Measurements from ENCODE around the gene ABCG8.
"Not testable (repeated sequence)": the region's sequence is repeated elsewhere in the genome, so short reads cannot be mapped to it uniquely, and the experiment has no call there.

ABCG8 gene

DNA sequence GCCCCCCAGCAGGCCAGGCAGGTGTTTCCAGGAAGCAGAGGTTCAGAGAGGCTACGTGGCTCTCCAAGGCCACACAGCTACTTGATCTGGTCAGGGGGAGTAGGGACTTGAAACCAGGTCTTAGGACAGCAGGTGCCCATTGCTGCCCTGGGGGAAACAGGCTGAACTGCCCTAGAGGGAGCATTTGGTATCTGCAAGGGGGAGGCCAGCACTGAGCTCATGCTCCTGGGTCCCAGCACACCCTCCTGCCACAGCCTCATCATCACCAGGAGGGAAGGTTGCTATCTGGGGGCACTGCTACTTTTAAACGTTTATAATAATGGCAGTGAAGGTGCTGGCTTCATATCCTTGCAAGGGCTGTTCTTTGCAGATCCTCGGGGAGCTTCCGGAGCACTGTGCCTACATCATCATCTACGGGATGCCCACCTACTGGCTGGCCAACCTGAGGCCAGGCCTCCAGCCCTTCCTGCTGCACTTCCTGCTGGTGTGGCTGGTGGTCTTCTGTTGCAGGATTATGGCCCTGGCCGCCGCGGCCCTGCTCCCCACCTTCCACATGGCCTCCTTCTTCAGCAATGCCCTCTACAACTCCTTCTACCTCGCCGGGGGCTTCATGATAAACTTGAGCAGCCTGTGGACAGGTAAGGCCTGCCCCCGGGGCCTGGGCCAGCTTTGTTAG, 36.1 kb downstream of the ABCG8 start:
- no peak for DNase-seq (ENCODE audit: low spot score)

DNA sequence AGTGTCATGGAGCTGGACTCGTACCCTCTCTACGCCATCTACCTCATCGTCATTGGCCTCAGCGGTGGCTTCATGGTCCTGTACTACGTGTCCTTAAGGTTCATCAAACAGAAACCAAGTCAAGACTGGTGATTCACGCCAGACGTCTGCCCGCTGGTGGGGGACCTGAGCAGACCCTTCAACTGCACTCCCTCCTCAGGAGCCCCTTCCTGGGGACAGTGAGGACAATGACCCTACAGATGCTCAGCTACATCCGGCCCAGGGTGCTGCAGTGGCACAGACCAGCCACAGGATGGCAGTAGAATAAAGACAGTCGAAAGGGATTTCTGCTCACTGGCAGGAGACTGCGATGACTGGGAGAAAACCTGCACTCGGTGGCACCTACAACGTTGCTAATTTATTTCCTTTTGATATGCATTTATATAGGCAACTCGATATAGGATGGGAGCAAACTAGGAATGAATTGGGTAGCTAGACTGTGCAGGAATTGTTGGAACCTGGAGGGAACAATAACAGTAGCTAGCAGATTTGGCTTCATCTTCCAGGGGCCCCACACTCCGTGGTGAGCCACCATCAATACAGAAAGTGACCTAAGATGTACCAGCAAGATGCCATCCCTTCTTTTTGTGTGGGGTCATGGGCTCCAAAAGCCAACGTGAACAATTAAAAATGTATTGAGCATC, 39.2 kb downstream of the ABCG8 start:
- DNase-seq (ENCODE audit: low spot score): peak; percentile 64

DNA sequence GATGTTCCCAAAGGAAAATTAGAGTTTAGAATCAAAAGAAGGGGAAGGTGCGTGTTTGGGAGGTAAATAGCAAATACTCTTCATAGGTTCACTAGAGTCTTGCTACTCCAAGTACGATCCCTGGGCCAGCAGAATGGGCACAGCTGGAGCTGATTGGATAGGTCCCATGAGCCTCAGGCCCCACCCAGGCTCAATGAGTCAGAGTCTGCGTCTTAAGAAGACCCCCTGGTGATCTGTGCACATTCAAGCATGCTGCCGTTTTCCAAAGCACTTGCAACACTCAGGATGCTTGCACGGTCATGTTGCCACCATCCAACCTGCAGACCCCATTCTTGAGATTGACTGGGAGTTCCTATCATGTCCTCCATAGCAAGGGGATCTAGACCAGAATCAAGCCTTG, 40.5 kb downstream of the ABCG8 start:
- DNase-seq (ENCODE audit: low spot score): no peak

- no peak for DNase-seq (ENCODE audit: low spot score)
Observed at GRCh38 chr2:43880471-43880870, 41.7 kb downstream of the ABCG8 start.

GRCh38 chr2:43880952-43881351, 42.2 kb downstream of the ABCG8 start:
- DNase-seq (ENCODE audit: low spot score): no peak

- DNase-seq (ENCODE audit: low spot score): no peak
Observed at GRCh38 chr2:43882312-43882711, 43.5 kb downstream of the ABCG8 start.

- DNase-seq (ENCODE audit: low spot score): no peak
Observed at GRCh38 chr2:43884689-43885088, 45.9 kb downstream of the ABCG8 start.

DNA sequence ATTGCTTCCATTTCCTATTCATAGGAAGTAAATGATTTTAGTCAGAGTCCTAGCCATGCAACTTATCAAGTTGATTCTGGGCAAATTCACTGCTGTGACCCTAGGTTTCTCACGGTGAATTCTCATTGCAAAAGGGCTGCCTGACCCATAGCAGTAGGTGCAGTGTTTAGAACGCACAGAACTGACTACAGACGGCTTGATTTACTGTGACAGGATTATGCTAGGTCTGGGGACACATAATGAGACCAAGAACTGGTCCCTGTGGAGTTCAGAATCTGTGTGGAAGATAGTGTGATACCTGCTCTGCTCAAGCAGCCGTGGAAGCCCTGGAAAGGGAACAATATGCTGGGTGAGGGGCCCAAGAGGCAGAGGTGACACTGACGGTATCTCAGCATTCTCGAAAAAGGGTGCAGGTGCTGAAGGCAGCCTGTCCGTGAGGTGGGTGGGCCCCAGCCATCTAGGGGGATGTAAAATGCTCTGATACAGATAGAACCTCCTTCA, 46.4 kb downstream of the ABCG8 start:
- DNase-seq (ENCODE audit: low spot score): no peak

DNA sequence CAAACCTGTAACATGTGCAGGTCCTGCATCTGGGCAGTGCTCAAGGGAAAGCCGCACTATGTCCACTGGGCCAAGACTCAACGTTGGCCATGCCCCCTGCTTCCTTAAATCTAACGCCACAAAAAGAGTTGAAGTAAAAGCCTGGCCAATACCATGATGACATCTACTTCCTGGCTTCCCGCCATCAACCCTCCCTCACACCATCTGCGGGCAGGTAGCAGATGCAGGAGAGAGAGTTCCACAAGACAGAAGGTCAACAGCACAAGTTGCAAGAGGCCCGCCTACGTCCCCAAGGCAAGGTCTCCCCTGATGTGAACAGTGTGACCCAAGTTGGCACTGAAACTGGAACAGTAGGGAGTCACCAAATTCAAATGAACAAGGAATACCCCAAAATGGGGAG, 48.4 kb downstream of the ABCG8 start:
- no peak for DNase-seq (ENCODE audit: low spot score)

DNA sequence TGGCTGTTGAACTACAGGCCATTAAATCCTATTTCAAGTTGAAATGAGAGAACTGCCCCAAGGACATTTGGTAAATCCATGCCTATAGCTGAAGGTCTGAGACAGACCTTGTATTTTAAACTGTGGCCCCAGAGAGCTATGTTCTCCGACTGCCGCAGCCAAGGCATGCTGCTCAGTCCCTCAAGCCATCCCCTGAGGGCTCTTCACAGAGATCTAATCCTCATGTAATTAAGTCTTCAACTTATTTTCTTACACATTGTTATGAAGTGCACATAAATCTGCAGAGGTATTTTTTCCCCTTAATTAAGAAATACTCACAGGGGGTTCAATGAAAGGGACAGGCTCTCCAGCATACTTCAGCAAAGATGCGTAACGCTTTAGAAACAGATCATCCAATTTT, 50.6 kb downstream of the ABCG8 start:
- DNase-seq (ENCODE audit: low spot score): no peak

GRCh38 chr2:43890855-43891254, 52.1 kb downstream of the ABCG8 start:
- no peak for DNase-seq (ENCODE audit: low spot score)

- DNase-seq (ENCODE audit: low spot score): peak; percentile 60
Observed at GRCh38 chr2:43894743-43895142, 56.0 kb downstream of the ABCG8 start.

- DNase-seq (ENCODE audit: low spot score): no peak
Observed at GRCh38 chr2:43896906-43897305, 58.1 kb downstream of the ABCG8 start.

- no peak for DNase-seq (ENCODE audit: low spot score)
Observed at GRCh38 chr2:43897492-43897891, 58.7 kb downstream of the ABCG8 start.

DNA sequence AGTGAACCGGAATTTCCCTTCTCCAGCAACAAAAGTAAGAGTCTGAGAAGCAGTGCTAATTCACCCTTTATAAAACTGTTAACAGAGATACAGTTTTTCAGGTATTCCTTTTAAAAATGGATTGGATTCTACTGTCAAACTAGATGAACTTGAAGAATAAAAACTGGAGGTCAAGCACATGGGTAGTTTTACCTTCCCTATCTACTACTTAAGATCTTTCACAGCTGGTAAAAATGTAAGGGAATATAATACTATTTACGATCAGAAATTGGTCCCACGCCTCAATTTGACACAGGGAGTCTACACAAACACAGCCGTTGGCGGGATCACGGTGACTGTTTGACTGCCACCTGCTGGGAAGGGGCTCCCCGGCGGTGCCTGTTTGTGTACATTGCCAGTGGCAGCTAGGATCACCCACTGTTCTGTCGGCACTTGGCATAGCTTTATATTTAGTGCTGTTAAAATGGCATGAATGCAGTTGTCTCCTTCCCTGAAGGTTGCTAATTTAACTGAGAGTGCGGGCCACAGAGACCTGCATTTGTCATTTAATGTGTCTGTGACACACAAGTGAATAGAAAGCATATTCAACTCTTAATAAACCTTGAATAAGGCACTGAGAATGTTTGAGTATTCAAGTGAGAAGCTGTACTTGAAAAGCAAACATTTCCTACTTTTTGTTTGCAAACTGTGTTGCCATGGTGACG, 59.5 kb downstream of the ABCG8 start:
- no peak for DNase-seq (ENCODE audit: low spot score)

GRCh38 chr2:43898838-43899346, 60.1 kb downstream of the ABCG8 start:
- no peak for DNase-seq (ENCODE audit: low spot score)

GRCh38 chr2:43899589-43899988, 60.8 kb downstream of the ABCG8 start:
- DNase-seq (ENCODE audit: low spot score): no peak

- DNase-seq (ENCODE audit: low spot score): no peak
Observed at GRCh38 chr2:43905371-43905803, 66.6 kb downstream of the ABCG8 start.

DNA sequence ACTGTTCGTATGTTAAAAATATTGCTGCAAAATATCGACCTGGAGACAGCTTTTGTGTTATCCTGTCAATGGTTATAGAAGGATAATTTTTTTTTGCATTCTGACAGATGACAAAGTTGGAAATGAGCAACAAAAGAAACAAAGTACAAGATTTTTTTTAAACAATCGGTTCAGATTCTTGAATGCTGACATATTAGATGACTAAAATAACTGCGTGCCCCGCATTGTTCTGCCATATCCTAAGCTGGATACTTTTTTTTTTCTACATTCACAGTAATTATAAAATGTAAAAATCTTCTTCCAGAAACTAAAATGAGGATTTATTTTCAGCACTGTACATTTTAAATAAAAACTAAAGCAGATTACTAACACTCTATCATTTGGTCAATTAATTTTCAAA, 67.1 kb downstream of the ABCG8 start:
- DNase-seq (ENCODE audit: low spot score): no peak

DNA sequence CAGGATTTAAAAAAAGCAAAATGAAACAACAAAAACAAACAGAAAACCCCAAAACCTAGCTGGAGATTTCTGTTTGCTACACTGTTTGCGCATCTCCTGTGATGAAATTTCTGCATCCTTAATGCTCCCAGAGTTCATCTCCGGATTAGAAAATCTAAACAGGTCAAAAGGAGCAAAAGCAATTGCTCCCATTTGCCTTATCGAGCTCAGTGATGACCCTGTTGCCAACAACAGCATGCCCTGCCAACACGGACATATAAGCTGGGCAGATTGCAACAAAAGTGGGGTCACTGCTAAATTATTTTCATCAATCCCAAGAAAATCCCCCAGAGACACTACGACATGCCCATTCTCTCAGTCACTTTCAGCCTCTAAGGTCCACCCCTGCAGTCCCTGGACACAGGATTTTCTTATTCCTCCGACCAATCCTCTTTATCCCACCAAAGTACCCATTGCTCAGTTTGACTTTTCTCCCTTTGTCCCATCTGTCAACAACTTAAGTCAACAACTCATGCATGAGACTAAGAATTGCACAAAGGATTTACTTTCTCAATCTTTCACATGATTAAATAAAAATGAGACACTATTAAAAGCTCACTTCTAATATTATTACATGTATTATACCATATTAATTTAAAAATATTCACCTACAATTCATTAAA, 67.8 kb downstream of the ABCG8 start:
- DNase-seq (ENCODE audit: low spot score): no peak

GRCh38 chr2:43911136-43911790, 72.5 kb downstream of the ABCG8 start:
- not testable (repeated sequence) for DNase-seq (ENCODE audit: low spot score)

GRCh38 chr2:43924463-43924862, 85.7 kb downstream of the ABCG8 start:
- DNase-seq (ENCODE audit: low spot score): no peak
